Esophagus mucosa (tissue), 1 donor: ENCODE measurements around the gene PIK3AP1. TPM values are rescaled to one million over a fixed set of nuclear protein-coding genes. Genes with fewer than 3 reads are reported as not detected.
"Not testable (repeated sequence)": the region's sequence is repeated elsewhere in the genome, so short reads cannot be mapped to it uniquely, and the experiment has no call there.

Experiments used
- ATAC-seq: fragments of 200-7000 bp; cut with Tn5 transposase; one replicate; pipeline ENCODE4 v1.9.1; 2020
- total RNA-seq: library from RNA; stranded (reverse); gene quantifications from one replicate; pipeline ENCODE4 v1.2.4, GENCODE V29; 2023
- donor health status: DM: yes; HTN: yes; CAD: no.

PIK3AP1 gene
- total RNA-seq, 1 donor from 2014 or later, result 1.0 TPM

DNA sequence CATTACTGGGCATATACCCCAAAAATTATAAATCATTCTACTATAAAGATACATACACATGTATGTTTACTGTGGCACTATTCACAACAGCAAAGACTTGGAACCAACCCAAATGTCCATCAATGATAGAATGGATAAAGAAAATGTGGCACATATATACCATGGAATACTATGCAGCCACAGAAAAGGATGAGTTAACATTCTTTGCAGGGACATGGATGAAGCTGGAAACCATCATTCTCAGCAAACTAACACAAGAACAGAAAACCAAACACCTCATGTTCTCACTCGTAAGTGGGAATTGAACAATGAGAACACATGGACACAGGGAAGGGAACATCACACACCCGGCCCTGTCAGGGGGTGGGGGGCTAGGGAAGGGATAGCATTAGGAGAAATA, 145.8 kb downstream of the PIK3AP1 start:
- ATAC-seq, result not testable (repeated sequence)

DNA sequence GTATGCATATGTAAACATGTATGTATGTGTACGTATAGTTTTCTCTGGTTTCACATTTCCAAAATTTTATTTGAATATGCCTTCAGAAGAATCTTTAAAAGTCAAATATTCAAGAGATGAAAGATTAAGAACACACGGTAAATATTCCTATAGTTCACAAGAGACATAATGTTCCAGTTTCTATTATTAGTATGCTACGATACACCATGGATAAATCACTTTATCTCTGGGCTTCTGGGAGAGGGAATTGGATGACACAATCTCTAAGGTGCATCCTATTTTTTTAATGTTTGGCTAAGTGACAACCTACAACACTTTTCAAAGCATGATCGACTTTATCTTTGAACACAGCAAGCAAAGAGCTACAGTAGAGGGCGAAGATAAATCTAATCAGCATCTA, 147.3 kb downstream of the PIK3AP1 start:
- ATAC-seq, result no peak

DNA sequence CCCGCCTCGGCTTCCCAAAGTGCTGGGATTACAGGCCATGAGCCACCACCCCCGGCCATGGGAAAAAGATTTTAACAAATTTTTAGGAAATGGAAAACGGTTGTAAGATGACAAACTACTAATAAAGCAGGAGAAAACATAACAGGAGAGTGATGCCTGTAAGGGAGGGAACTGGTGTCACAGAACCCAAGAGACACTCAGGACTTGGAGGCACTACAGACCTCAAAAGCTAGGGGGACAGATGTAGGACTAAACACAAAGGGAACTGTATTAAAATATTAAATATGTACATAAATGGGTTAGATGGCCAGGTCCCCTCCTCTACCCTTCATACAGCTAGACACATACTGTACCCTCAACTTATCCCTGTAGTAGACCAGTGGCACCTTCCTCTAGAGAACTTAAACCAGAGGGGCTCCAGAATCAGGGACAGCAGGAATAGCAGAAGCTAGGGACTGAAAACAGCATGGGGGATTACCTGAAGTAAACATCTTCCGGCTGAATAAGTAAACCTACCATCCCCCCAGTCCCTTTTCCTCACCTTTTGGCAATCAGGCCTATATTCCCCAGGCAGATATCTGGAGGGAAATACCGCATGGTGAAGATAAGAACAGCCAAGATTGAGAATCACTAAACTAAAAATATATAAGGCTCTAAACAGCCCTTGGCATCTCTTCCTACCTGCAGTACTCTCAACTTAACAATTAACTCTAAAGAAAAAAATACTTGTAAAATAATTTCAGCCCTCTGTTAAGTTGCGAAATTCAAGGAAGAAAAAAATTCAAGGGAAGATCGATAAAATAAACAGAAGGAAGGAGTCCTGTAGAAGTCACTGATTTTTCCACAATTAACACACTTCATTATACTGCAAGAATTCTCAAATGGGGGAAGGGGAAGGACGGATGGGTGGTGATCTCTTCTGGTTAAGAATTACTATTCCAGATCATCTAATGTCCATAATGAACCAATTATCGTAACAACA, 149.0 kb downstream of the PIK3AP1 start:
- ATAC-seq, result no peak

DNA sequence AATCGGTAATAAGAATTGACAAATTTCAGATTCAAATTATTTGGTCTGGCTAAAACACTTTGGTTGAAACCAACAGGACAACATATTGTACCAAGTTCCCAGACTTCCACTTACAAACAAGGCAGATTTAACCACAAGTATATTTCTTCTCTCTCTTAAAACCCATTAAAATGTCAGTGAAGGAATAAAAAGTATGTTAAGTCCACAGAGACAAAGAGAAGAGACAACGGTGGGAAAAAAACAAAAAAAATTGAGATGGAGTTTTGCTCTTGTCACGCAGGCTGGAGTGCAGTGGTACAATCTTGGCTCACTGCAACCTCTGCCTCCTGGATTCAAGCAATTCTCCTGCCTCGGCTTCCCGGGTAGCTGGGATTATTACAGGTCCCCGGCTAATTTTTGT, 149.8 kb downstream of the PIK3AP1 start:
- no peak for ATAC-seq

DNA sequence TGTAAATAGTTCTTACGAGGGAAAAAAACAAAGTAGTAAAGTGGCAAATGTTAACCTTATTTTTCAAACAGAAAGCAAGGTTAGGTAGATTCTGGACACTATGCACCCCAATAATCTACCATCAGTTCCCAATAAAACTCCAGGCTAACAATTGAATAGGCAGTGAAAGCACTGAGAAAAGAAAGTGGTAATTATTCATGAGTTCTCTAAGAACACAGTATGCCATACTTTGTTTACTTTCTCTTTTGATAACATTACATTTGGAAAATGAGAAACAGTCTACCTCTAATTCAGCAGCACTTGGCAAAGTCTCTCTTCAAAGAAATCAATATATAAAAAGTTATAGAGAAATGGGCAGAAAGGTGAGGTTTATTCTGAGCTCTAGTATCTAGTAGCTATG, 151.9 kb downstream of the PIK3AP1 start:
- ATAC-seq, result no peak

DNA sequence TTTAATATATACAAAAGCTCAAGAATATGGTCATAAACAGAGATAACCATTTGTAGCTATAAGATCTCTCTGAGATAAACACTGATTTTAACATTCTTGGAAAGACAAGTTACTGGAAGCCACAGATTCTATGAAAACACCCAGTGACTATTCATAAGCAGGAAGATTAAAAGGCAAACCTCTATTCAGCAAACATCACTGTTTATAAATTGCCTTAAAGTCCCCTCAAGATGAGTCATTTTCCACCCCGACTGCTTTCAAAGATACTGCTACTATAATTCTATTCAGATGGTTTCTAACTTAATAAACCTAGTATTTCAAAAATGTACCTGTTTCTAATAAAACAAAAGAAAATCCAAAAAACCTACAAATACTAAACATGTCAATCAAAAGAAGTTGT, 154.5 kb downstream of the PIK3AP1 start:
- no peak for ATAC-seq

DNA sequence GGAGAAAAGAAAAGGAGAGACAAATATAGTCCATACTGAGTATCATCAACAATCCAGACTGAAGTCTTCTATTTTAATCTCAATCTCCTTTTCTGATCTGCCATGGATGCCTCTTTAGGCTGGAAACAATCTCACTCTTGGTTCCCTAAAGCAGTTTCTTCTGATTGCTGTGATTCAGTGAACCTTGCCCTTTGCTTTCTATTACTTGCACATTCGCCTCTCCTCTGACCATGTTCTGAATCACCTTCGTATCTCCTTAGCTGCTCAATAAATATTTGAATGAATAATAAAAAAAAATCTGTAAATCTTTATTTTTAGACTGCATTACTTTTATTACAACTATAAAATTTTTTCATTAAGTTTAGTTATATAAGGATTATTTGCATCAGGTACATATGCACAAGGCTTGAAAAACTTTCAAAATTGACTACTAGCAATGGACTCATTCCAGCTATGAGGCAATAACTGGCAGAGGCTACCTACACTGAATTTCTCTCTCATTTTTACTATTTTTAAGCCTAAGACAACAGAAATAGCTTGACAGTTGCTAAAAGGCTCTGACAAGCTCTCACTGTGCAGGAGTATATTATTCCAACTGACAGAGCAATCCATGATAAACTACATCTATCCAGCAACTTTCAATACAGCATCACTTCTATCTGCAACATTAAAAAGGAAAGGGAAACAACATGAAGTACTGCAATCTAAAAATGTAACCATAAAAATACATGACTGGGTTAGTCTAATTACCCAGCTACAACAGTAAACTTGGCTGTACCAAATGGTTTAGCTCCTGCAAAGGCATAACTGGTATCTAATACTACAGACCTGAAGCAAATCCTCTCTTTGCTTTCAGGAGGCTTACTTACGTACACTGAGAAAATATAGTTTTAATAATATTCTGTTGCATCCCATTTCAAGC, 159.1 kb downstream of the PIK3AP1 start:
- ATAC-seq, result no peak

DNA sequence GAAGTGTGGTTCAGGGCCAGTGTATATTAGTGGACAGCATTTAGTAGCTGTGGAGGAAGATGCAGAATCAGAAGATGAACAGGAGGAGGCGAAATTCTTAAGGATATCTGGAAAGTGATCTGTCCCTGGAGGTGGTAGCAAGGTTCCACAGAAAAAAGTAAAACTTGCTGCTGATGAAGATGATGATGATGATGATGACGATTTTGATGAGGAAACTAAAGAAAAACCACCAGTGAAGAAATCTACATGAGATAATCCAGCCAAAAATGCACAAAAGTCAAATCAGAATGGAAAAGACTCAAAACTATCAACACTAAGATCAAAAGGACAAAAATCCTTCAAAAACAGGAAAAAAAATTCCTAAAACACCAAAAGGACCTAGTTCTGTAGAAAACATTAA, 159.8 kb downstream of the PIK3AP1 start:
- no peak for ATAC-seq

DNA sequence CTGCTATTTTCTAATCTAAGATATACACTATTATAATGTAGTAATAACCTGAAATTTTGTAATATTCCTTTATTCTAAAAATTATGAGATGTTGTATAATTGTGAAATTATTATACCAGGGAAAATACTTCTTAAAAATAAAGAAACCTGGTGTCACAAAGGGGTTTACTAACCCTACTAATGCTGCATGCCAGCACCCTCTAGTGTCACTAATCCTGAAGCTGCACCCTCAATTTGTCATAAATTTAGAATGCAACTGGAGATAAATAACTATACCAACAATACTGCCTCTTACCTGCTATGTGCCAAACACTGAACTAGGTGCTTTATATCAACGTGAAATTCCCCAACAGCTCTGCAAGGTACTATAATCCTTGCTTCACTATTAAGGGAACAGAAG, 164.3 kb downstream of the PIK3AP1 start:
- no peak for ATAC-seq

DNA sequence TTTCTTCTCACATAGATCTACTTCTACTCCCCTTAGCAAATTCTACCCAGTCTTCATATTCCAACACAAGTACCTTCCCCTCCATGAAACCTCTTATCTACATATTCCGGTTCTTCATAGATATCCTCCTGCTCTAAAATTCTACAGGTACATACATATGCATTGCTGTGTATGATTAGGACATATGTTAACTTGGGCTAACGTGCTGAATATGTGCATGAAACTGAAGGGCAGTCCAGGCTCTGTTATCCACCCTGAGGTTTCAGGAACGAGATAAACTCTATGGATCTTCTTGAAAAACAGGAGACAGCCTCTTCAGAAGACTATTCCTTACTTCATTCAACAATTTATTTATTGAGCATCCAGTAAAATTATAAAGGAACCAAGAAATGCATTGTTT, 165.0 kb downstream of the PIK3AP1 start:
- no peak for ATAC-seq

DNA sequence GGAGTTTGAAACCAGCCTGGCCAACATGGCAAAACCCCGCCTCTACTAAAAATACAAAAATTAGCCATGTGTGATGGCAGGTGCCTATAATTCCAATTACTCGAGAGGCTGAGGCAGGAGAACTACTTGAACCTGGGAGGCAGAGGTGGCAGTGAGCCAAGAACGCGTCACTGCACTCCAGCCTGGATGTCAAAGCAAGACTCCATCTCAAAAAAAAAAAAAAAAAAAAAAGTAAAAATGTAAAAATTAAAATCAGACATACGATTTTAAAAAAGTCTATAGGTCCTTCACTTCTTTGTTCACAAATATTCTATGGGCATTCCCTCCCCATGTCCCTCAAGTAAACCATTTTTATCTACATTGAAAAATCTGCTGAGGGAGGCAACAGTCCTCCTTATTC, 171.7 kb downstream of the PIK3AP1 start:
- no peak for ATAC-seq

DNA sequence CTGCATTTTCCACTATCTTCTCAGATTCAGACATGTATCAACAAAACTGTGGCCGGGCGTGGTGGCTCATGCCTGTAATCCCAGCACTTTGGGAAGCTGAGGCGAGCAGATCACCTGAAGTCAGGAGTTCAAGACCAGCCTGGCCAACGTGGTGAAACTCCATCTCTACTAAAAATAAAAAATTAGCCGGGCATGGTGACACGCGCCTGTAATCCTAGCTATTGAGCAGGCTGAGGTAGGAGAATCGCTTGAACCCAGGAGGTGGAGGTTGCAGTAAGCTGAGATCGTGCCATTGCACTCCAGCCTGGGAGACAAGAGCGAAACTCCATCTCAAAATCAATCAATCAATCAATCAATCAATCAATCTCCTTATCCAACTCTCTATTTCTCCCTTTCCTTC, 174.8 kb downstream of the PIK3AP1 start:
- not testable (repeated sequence) for ATAC-seq

Other genes starting within 250 kb of the PIK3AP1 start
- 0.12 TPM for gene TLL2, start 206.6 kb downstream of the PIK3AP1 start, total RNA-seq
- gene TM9SF3, start 133.5 kb downstream of the PIK3AP1 start, total RNA-seq, result 60.7 TPM
- 26.8 TPM for gene LCOR, start 111.8 kb upstream of the PIK3AP1 start, total RNA-seq